Calu3 (cell line): ENCODE data around the gene CCL28. TPM values are rescaled to one million over a fixed set of nuclear protein-coding genes. Genes with fewer than 3 reads are reported as not detected.

Source experiments
- BruUV-seq: library from RNA; stranded (reverse); fragments of 400-500 nt; replicated peaks from 2 replicates; lab custom pipeline; 2021; lab: Mats Ljungman, UMichigan
- CTCF ChIA-PET: fragments of 300-600 bp; sonication (Branson Sonifier 250); formaldehyde crosslinking; loops from one replicate; lab custom pipeline; 2022; ENCODE audit warnings: antibody characterized with exemption; lab: Charles Lee
- DNase-seq: peaks from one replicate; pipeline ENCODE4 v3.0.0; 2022
- H3K27ac Mint-ChIP-seq: one replicate; pipeline ENCODE4 v1.8.0; 2022; ENCODE audit warnings: mixed read lengths; ENCODE audit not compliant: unreplicated experiment
- H3K27me3 Mint-ChIP-seq: one replicate; pipeline ENCODE4 v1.8.0; 2022; ENCODE audit warnings: mixed read lengths; ENCODE audit not compliant: unreplicated experiment
- H3K36me3 Mint-ChIP-seq: one replicate; pipeline ENCODE4 v1.8.0; 2022; ENCODE audit warnings: mild to moderate bottlenecking, moderate library complexity, mixed read lengths; ENCODE audit not compliant: insufficient read depth, unreplicated experiment
- H3K4me1 Mint-ChIP-seq: one replicate; pipeline ENCODE4 v1.8.0; 2022; ENCODE audit warnings: mild to moderate bottlenecking, low read depth, mixed read lengths; ENCODE audit not compliant: unreplicated experiment
- H3K4me3 Mint-ChIP-seq: one replicate; pipeline ENCODE4 v1.8.0; 2022; ENCODE audit warnings: mild to moderate bottlenecking, low read depth, moderate library complexity, mixed read lengths; ENCODE audit not compliant: unreplicated experiment
- H3K9me3 Mint-ChIP-seq: one replicate; pipeline ENCODE4 v1.8.0; 2022; ENCODE audit warnings: low read depth, mixed read lengths; ENCODE audit not compliant: unreplicated experiment
- intact Hi-C: fragments of 100-400 bp; cut with micrococcal nuclease; formaldehyde crosslinking; loops from one replicate; pipeline ENCODE4 v1.10.0; 2022; ENCODE audit not compliant: unreplicated experiment
- total RNA-seq: library from RNA; stranded (reverse); gene quantifications from 2 replicates; pipeline ENCODE4 v1.2.3, GENCODE V29; 2022
- TF ChIP-seq, protein P1 (sequence below): fragments of 200-600 bp; IDR thresholded peaks from one replicate; pipeline ENCODE4 v1.8.0; 2022; ENCODE audit warnings: antibody characterized with exemption; ENCODE audit not compliant: unreplicated experiment

Gene CCL28
- total RNA-seq, 1 experiment from 2014 or later: 12.2 TPM

DNA sequence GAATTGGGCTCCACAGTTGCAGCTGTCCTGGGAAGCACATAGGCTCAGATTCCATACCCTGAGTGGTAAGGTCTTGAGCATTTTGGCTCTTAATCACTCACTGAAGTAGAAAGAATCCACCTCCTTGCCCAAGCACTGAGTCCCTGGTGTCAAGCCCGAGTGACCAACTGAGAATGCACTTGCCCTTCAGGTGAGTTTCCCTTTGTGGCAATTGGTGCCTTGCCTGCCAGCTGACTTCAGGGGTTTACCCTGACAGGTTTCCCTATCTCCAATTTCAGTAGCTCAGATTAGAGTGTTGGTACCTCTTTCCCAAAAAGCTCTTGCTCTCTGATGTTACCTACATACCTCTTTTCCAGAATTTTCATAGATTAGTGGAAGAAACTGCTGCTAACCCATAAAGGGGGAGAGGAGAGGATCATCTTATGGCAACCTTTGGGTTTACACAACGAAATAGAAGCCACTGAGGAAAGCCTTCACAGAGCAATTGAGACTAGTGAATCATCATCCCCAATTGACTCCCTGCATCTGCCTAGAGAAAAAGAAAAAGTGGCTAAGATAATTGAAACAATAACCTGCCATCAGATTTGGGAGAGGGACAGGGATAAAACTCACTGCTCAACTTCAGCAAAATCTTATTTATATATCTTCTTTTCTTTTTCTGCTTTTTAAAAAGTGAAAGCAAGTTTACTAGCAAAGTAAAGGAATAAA lies 48.6 kb downstream of the CCL28 start:
- Mint-ChIP-seq H3K27me3 (no peaks in the 10 kb centered on the region), H3K27ac (no peak overlapping the region), H3K9me3 (peaks cover 8% of the 10 kb centered on the region), H3K4me1 (peaks cover 28% of the 10 kb centered on the region), H3K4me3 (no peak overlapping the region), H3K36me3 (peaks cover 12% of the 10 kb centered on the region)
- CTCF ChIA-PET: no interaction called here
- TF ChIP-seq, protein P1, sequence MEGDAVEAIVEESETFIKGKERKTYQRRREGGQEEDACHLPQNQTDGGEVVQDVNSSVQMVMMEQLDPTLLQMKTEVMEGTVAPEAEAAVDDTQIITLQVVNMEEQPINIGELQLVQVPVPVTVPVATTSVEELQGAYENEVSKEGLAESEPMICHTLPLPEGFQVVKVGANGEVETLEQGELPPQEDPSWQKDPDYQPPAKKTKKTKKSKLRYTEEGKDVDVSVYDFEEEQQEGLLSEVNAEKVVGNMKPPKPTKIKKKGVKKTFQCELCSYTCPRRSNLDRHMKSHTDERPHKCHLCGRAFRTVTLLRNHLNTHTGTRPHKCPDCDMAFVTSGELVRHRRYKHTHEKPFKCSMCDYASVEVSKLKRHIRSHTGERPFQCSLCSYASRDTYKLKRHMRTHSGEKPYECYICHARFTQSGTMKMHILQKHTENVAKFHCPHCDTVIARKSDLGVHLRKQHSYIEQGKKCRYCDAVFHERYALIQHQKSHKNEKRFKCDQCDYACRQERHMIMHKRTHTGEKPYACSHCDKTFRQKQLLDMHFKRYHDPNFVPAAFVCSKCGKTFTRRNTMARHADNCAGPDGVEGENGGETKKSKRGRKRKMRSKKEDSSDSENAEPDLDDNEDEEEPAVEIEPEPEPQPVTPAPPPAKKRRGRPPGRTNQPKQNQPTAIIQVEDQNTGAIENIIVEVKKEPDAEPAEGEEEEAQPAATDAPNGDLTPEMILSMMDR: no peak
- no peak for DNase-seq
- no TSS peak for BruUV-seq
- intact Hi-C loops: no loop called here

GRCh38 chr5:43362725-43363435 lies 49.3 kb downstream of the CCL28 start:
- Mint-ChIP-seq H3K27ac (no peak overlapping the region), H3K4me1 (peaks cover 21% of the 10 kb centered on the region), H3K9me3 (peaks cover 5% of the 10 kb centered on the region), H3K4me3 (no peak overlapping the region), H3K36me3 (peaks cover 6% of the 10 kb centered on the region), H3K27me3 (no peaks in the 10 kb centered on the region)
- intact Hi-C loops: no loop called here
- DNase-seq: no peak
- no TSS peak for BruUV-seq
- CTCF ChIA-PET: no interaction called here
- TF ChIP-seq, protein P1: no peak

GRCh38 chr5:43358726-43359125 lies 53.5 kb downstream of the CCL28 start:
- no peak for DNase-seq
- intact Hi-C loops: no loop called here

GRCh38 chr5:43358301-43358700 lies 53.9 kb downstream of the CCL28 start:
- Mint-ChIP-seq H3K27me3 (no peaks in the 10 kb centered on the region), H3K4me3 (no peak overlapping the region), H3K36me3 (no peaks in the 10 kb centered on the region), H3K9me3 (peaks cover 5% of the 10 kb centered on the region), H3K27ac (no peak overlapping the region), H3K4me1 (peaks cover 8% of the 10 kb centered on the region)
- CTCF ChIA-PET: interaction anchor here (0.6 kb wide), 1 partner anchor 41 kb away, joined by 3 read pairs; no protein-coding TSS in a partner anchor
- intact Hi-C loops: no loop called here
- BruUV-seq: no TSS peak
- DNase-seq: no peak
- TF ChIP-seq, protein P1: no peak

More at GRCh38 chr5:43358726-43359125, 53.5 kb downstream of the CCL28 start:
- peaks cover 5% of the 10 kb centered on the region for H3K9me3 Mint-ChIP-seq
- no peaks in the 10 kb centered on the region for H3K27me3 Mint-ChIP-seq
- H3K4me1 Mint-ChIP-seq: peaks cover 8% of the 10 kb centered on the region
- no peak overlapping the region for H3K27ac Mint-ChIP-seq
- CTCF ChIA-PET: interaction anchor here (0.6 kb wide), 1 partner anchor 41 kb away, joined by 3 read pairs; no protein-coding TSS in a partner anchor
- H3K36me3 Mint-ChIP-seq: no peaks in the 10 kb centered on the region
- no TSS peak for BruUV-seq
- TF ChIP-seq, protein P1: no peak
- no peak overlapping the region for H3K4me3 Mint-ChIP-seq
